GM19463 (cell line): ENCODE results near the gene TTPAL.

Experiments
- ATAC-seq: cut with Tn5 transposase; IDR thresholded peaks from one replicate; pipeline ENCODE4 v1.9.1; 2021; ENCODE audit warnings: mild to moderate bottlenecking, moderate library complexity; ENCODE audit not compliant: unreplicated experiment

The TTPAL gene

DNA sequence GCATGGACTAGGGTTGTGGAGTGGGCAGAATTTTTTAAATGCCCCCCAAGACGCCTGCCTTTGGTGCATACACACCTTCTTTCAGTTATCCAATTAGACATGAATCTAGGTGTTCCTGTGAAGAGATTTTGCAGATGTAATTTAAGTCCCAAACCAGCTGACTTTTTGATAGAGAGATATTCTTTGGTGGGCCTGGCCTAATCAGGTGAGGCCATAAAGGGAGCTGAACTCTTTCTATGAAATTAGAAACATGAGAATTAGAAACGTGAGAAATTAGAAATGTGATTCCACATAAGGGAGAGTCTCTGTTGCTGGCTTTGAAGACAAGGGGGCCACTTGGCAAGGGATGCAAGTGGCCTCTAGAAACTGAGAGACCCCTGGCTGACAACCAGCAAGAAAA lies 36.4 kb upstream of the TTPAL start:
- no peak for ATAC-seq

- ATAC-seq, result no peak
Measured at GRCh38 chr20:44442298-44443070, 33.2 kb upstream of the TTPAL start.

GRCh38 chr20:44445742-44446710 lies 29.6 kb upstream of the TTPAL start:
- no peak for ATAC-seq

DNA sequence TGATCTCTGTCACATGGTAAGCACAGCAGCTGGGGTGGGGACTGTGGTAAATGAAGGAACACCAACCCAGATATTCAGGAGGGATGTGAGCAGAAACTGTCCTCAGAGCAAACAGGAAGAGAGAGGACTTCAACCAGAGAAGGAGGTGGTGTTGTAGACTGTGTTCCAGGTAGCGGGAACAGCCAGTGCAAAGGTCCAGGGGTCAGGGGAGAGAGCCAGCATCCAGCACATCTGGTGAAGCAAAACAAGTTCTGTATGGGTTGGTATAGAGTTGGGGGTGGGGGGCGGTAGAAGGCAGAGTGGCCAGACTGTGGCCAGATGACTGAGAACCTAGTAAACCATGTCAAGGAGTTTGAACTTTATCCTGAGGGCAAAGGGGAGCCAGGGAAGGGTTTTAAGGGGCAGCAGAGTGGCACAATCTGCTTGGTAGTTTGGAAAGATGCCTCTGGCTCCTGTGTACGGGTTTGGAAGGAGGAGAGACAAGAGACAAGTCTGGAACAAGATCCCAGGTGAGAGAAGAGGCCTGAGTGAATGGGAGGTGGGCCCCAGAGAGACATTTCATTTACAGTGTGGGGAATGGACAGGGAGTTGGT lies 27.8 kb upstream of the TTPAL start:
- no peak for ATAC-seq

DNA sequence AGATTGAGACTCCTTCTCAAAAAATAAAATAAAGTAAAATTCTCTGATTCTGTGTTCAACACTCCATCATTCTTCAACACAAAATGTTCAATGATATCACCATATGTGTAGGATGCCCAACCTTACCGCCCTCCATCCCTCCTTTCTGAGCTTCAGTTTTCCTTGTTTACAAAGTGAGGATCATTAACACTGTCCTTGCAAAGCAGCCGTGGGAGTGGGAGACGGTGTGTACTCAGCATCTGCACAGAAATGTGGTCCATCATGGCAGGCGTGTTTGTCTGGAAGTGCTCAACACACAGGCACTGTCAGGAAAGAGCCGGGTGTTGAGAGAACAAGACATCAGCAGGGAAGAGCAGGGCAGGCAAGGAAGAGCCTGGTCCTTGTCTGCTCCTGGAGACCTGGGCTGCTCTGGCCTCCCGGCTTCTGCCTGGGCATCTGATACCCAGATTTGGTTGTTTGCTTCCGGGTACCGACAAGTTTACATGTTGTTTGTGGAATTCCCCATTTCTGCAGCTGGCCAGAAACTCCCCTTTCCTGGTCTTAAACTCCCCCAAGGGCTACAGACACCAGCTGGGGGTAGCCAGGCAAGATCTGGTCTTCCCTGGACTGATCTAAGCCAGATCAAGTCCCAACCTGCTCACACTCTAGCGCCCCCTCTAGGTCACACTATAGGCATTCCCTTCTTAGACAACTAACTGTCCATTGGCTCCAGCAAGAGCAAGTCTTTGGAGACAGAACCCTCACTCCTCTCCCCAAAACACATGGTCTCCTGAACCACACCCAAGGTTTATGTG lies 26.7 kb upstream of the TTPAL start:
- ATAC-seq, result no peak

DNA sequence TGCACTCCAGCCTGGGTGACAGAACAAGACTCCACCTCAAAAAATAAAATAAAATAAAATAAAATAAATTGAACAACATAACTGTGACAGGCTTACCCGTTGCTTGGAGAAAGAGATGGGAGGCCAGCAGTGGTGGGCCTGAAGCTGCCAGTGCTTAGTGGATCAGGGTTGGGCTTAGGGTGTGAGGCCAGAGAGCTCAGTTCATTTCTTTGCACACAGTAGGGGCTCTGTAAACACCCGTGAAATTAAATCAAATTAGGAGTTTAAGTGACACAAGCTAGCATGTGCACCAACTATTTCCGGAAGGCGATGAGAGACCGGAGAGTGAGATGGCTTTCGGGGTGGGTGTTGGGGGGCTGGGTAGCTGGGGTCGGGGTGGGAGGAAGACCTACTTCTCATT lies 25.8 kb upstream of the TTPAL start:
- ATAC-seq, result no peak

- no peak for ATAC-seq
Measured at GRCh38 chr20:44450281-44450889, 25.3 kb upstream of the TTPAL start.

DNA sequence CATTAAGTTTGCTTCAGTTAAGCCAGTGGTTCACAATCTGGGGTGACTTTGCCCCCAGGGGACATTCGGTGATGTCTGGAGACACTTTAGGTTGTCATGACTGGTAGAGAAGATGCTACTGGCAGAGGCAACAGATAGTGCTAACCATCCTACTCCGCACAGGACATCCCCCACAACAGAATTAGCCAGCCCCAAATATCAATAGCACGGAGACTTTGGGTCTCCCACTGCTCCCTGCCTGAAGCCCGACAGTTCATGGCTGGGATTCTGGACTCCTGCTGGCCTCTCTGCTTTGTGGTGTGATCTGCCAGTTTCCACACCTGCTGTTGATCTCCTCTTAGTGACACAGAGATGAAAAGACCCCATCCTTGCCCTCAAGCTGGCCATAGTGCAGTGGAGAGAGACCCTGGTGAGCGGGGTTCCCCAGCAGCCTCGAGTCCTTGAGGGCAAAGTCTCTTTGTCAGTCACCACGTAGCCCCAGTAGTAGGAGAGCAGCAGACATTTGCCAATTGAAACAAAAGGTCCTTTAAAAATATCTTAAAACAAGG lies 24.7 kb upstream of the TTPAL start:
- no peak for ATAC-seq

- ATAC-seq, result no peak
Measured at GRCh38 chr20:44454306-44454963, 21.2 kb upstream of the TTPAL start.

DNA sequence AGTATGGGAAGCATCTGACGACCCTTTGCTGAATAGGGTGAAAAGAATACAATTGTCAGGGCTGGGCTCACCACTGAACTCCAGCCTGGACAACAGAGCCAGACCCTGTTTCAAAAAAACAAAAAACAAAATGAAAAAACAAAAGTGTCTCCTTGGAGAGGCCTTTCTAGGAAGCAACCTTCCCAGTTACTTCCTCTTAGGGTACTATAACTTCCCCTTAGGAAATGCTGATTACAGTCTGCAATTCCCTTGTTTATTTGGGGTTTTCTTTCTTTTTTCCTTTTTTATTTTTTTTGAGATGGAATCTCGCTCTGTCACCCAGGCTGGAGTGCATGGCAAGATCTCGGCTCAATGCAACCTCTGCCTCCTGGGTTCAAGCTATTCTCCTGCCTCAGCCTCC lies 20.5 kb upstream of the TTPAL start:
- ATAC-seq, result no peak

DNA sequence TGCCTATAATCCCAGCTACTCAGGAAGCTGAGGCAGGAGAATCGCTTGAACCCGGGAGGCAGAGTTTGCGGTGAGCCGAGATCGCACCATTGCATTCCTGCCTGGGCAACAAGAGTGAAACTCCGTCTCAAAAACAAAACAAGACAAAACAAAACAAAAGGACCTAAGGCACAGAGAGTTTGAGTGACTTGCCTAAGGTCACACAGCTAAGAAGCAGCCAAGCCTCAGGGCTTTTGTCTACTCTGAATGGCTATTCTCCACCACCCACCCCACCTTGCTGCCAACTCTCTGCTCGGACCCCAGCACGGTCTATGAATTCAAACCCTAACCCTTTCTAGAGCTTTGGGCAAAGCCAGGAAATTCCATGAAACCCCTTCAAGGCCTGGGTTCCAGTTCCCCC lies 19.1 kb upstream of the TTPAL start:
- ATAC-seq, result no peak

DNA sequence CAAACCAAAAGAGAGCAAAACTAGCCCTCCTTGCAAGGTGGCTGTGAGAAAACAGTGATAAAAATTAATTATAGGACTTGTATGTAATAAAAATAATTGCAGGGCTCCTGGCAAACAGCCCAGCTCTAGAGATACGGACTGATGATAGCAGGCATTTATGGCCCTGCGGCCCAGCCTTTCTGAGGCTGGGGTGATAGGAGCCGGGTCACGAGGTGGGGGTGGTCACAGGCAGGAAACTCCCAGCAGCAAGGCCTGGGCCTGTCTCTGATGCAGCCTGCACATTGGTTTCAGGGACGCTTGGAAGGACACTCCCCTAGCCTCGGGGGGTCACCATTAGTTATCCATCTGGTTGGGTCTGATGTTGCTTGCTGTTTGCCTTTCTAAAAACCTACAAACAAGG lies 18.7 kb upstream of the TTPAL start:
- ATAC-seq, result no peak

DNA sequence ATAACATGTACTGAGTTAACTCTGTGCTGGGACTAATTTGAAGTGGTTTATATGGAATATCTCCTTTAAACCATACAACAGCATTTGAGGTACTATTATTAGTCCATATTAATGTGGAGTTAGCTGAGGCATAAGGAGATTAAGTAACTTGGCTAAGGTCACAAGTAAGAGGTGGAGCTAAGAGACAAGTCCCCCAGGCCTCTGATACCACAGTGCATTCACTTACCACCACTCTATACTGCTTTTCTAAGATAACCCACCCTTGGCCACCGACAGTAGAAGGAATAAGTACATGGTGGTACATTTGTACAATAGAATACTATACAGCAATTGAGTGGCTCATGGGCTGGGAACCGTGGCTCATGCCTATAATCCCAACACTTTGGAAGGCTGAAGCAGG lies 16.4 kb upstream of the TTPAL start:
- ATAC-seq, result no peak

- ATAC-seq, result no peak
Measured at GRCh38 chr20:44460795-44461141, 14.9 kb upstream of the TTPAL start.

GRCh38 chr20:44461142-44461802 lies 14.4 kb upstream of the TTPAL start:
- no peak for ATAC-seq

DNA sequence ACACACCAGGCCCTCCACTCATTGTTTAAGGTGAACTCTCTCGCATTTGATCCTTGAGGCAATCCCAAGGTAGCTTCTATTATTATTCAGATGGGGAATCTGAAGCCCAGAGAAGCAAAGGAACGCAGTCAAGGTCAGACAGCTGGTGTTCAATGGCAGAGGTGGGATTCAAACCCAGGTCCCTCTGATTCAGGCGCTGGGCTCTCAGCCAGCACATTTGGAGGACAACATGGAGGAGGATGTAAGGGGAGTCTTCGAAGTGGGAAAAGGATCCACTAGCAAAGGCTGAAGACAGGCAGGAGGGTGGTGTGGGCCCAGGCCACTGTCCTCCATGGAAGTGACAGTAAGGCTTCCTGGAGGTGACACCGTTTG lies 13.9 kb upstream of the TTPAL start:
- no peak for ATAC-seq

- ATAC-seq, result no peak
Measured at GRCh38 chr20:44463466-44463865, 12.2 kb upstream of the TTPAL start.

DNA sequence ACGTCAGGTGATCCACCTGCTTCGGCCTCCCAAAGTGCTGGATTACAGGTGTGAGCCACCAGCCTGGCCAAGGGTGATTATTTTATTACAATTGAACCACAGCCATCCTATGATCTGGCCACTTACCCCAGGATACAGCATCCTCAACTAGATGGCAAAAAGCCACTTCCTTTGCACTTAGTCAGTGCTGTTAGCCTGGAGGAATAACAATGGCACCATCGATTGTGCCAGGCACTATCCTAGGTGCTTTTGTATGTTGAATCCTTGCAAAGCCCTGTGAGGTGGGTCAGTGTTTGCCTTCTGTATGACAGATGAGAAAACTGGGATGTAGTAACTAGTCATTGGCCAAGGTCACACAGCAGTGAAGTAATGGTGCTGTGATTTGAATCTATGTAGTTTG lies 11.2 kb upstream of the TTPAL start:
- ATAC-seq, result no peak

DNA sequence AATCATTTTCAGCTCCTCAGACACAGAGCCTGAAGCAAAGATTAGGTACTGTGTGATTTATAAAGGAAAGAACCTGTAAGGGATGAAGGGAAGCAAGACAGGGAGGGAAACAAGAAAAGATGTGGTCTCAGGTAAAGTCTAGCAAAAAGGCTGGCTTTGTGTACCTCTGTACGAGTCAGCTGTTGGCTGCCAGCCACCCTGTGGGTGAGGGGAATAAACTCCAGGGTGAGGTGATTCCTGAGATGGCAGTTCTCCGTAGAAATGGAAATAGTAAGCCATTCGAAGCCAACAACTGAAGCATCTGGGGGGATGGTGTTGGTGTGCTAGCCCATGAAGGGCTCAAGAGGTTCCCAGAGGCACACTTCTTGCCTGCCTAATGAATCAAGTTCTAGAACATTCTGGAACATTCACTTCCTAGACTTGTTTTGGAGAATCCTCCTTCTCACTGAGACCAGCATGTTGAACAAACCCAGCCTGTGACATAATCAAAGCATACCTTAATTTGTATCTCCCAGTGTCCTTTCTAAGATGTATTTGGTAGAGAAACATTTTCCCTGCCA lies 10.6 kb upstream of the TTPAL start:
- no peak for ATAC-seq
